SKM-1 (cell line): Measurements from ENCODE around the gene INPP1.
"Not testable (repeated sequence)": the region's sequence is repeated elsewhere in the genome, so short reads cannot be mapped to it uniquely, and the experiment has no call there.

ENCODE experiments used
- DNase-seq: peaks from one replicate; lab custom pipeline; 2025; ENCODE audit not compliant: unreplicated experiment; lab: John Stamatoyannopoulos, UW

Gene INPP1

GRCh38 chr2:190343536-190344275, at the start of gene INPP1:
Gene INPP1, plus strand, starts transcription at chr2:190343589. Its CDS starts 16,514 bp downstream, at chr2:190360103.
- DNase-seq, result peak; percentile 89

GRCh38 chr2:190297880-190298279, 45.5 kb upstream of the INPP1 start:
- DNase-seq, result not testable (repeated sequence)

- no peak for DNase-seq
Measured at GRCh38 chr2:190301032-190301431, 42.4 kb upstream of the INPP1 start.

GRCh38 chr2:190302052-190302451, 41.3 kb upstream of the INPP1 start:
- no peak for DNase-seq

GRCh38 chr2:190303647-190304046, 39.7 kb upstream of the INPP1 start:
- no peak for DNase-seq

GRCh38 chr2:190304404-190304803, 39.0 kb upstream of the INPP1 start:
- DNase-seq, result no peak

GRCh38 chr2:190308031-190308430, 35.4 kb upstream of the INPP1 start:
- no peak for DNase-seq

- DNase-seq, result no peak
Measured at GRCh38 chr2:190311893-190312634, 31.3 kb upstream of the INPP1 start.

- DNase-seq, result not testable (repeated sequence)
Measured at GRCh38 chr2:190312635-190313025, 30.8 kb upstream of the INPP1 start.

- DNase-seq, result no peak
Measured at GRCh38 chr2:190313880-190314279, 29.5 kb upstream of the INPP1 start.

- DNase-seq, result no peak
Measured at GRCh38 chr2:190315273-190315672, 28.1 kb upstream of the INPP1 start.

GRCh38 chr2:190318514-190318913, 24.9 kb upstream of the INPP1 start:
- no peak for DNase-seq

GRCh38 chr2:190318931-190319554, 24.3 kb upstream of the INPP1 start:
- no peak for DNase-seq

- DNase-seq, result peak; percentile 97
Measured at GRCh38 chr2:190319555-190320498, 23.6 kb upstream of the INPP1 start, which contains the start of gene HIBCH. Gene HIBCH, minus strand, starts transcription at chr2:190319826. Its CDS starts 76 bp downstream, at chr2:190319750.

- no peak for DNase-seq
Measured at GRCh38 chr2:190320696-190321095, 22.7 kb upstream of the INPP1 start.

GRCh38 chr2:190323406-190323805, 20.0 kb upstream of the INPP1 start:
- DNase-seq, result no peak

GRCh38 chr2:190325588-190325987, 17.8 kb upstream of the INPP1 start:
- no peak for DNase-seq

- DNase-seq, result no peak
Measured at GRCh38 chr2:190327867-190328572, 15.4 kb upstream of the INPP1 start.

- no peak for DNase-seq
Measured at GRCh38 chr2:190328573-190329147, 14.7 kb upstream of the INPP1 start.

GRCh38 chr2:190333395-190333794, 10.0 kb upstream of the INPP1 start:
- DNase-seq, result no peak
